Sigmoid colon (tissue), 3 donors: ENCODE data around the gene CYP4F11.

Source experiments
- POLR2A ChIP-seq, 2 donors: fragments of 450-650 bp; IDR thresholded peaks; one replicate each; pipeline ENCODE4 v1.6.1; 2016; ENCODE audit warnings: antibody characterized with exemption in 2 of 2, mild to moderate bottlenecking in 2 of 2, moderate library complexity in 2 of 2
- TF ChIP-seq, protein P1 (sequence below), 4 experiments: fragments of 450-650 bp in 3 of 4; fragments of 200-600 bp in 1 of 4; IDR thresholded peaks; one replicate each; pipeline ENCODE4 v1.5.1; 2016 to 2019; ENCODE audit warnings: antibody characterized with exemption in 4 of 4, mild to moderate bottlenecking in 3 of 4, moderate library complexity in 2 of 4

- TF ChIP-seq, protein P1, sequence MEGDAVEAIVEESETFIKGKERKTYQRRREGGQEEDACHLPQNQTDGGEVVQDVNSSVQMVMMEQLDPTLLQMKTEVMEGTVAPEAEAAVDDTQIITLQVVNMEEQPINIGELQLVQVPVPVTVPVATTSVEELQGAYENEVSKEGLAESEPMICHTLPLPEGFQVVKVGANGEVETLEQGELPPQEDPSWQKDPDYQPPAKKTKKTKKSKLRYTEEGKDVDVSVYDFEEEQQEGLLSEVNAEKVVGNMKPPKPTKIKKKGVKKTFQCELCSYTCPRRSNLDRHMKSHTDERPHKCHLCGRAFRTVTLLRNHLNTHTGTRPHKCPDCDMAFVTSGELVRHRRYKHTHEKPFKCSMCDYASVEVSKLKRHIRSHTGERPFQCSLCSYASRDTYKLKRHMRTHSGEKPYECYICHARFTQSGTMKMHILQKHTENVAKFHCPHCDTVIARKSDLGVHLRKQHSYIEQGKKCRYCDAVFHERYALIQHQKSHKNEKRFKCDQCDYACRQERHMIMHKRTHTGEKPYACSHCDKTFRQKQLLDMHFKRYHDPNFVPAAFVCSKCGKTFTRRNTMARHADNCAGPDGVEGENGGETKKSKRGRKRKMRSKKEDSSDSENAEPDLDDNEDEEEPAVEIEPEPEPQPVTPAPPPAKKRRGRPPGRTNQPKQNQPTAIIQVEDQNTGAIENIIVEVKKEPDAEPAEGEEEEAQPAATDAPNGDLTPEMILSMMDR (IDR thresholded peaks at IDR 0.05): peak; percentile 34 to 73 (median 54)
- no peak for TF ChIP-seq POLR2A (IDR thresholded peaks at IDR 0.05)
These were observed 65.2 kb downstream of the CYP4F11 start for GRCh38 chr19:15869109-15869555.
